Gastroesophageal sphincter (tissue), 3 donors: ENCODE results near the gene UGGT1.

Experiments
- CTCF ChIP-seq, 4 experiments: fragments of 200-600 bp in 2 of 4; fragments of 450-650 bp in 2 of 4; sonication (generic) in 1 of 4; IDR thresholded peaks; one replicate each; pipeline ENCODE4 v1.5.1; 2017 to 2019; ENCODE audit warnings: antibody characterized with exemption in 4 of 4, mild to moderate bottlenecking in 2 of 4, moderate library complexity in 2 of 4
- EP300 ChIP-seq: sonication (generic); formaldehyde crosslinking; IDR thresholded peaks from one replicate; pipeline ENCODE4 v1.6.1; 2017; ENCODE audit warnings: antibody characterized with exemption, mild to moderate bottlenecking
- POLR2A ChIP-seq, 2 donors: fragments of 450-650 bp; IDR thresholded peaks; one replicate each; pipeline ENCODE4 v1.6.1; 2017; ENCODE audit warnings: antibody characterized with exemption in 2 of 2, mild to moderate bottlenecking in 2 of 2, moderate library complexity in 1 of 2
- POLR2AphosphoS5 ChIP-seq: sonication (generic); formaldehyde crosslinking; IDR thresholded peaks from one replicate; pipeline ENCODE4 v1.6.1; 2017; ENCODE audit warnings: antibody characterized with exemption

GRCh38 chr2:128169497-128169896 lies 78.5 kb downstream of the UGGT1 start:
- TF ChIP-seq CTCF (IDR thresholded peaks at IDR 0.05) (no peak), POLR2A (IDR thresholded peaks at IDR 0.05) (no peak), EP300 (no peak), POLR2AphosphoS5 (no peak)
